ENCODE results near the gene DGAT2. TPM values are rescaled to one million over a fixed set of nuclear protein-coding genes. Genes with fewer than 3 reads are reported as not detected.

DGAT2 gene
- total RNA-seq, 1 donor from 2014 or later: 1.3 TPM

DNA sequence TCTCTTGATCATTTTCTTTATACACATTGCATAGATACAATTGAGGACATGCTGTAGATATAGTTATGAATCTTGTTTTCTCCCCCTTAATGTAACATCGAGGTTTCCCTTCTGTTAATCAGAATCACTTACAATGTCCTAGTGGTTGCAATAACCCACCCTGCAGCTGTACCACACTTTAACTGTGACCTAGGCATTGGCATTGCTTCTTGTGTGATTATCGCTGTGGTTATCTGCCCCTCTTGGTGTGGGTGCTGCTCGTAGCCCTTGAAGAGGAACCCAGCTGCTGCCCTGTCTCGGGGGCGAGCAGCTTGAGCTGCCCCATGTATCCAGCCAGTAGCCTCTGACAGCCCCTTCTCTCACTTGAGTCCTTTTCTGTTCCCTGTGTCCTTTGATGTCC, 1.5 kb downstream of the DGAT2 start:
- TF ChIP-seq, protein P1, sequence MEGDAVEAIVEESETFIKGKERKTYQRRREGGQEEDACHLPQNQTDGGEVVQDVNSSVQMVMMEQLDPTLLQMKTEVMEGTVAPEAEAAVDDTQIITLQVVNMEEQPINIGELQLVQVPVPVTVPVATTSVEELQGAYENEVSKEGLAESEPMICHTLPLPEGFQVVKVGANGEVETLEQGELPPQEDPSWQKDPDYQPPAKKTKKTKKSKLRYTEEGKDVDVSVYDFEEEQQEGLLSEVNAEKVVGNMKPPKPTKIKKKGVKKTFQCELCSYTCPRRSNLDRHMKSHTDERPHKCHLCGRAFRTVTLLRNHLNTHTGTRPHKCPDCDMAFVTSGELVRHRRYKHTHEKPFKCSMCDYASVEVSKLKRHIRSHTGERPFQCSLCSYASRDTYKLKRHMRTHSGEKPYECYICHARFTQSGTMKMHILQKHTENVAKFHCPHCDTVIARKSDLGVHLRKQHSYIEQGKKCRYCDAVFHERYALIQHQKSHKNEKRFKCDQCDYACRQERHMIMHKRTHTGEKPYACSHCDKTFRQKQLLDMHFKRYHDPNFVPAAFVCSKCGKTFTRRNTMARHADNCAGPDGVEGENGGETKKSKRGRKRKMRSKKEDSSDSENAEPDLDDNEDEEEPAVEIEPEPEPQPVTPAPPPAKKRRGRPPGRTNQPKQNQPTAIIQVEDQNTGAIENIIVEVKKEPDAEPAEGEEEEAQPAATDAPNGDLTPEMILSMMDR (IDR thresholded peaks at IDR 0.05): no peak
- no peaks in the 10 kb centered on the region for H3K36me3 Mint-ChIP-seq (ENCODE audit: low read depth)
- peaks cover 34% of the 10 kb centered on the region for H3K27me3 Mint-ChIP-seq (ENCODE audit: low read depth)

DNA sequence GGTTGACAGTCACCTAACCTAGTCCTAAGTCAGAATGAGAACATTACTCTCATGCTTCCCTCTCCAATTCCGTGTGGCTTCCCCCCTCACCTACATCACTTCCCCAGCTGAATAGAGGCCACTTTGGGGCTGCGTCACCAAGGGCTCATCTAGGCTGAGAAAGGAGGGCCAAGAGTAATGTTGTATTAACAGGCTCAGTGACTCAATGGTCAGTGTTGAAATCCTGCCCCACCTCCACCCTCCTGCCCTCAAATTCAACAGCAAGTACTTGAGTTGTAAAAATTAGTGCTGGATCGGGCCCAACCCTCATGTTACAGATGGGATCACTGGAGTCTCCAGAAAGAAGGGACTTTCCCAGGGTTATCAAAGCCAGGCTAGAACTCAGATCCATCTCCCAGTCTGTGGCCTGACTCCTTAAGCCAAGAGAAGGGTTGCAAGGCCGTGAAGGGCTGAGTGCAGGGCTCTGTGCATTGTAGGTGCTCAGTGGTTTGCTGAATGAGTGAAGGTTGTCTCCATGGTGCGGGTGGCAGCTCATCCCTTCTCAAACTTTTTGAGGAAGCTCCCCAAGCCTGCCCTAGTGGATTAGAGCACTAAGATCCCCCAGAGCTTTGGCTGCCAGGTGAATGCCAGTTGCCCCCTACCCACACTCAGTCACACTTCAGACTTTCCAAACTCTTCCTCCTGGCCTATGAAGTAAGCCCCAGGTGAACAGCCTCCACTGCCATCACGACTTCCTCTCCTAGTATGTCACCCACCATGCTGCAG, 3.2 kb downstream of the DGAT2 start:
- Mint-ChIP-seq H3K27me3 (ENCODE audit: low read depth) (peaks cover 33% of the 10 kb centered on the region), H3K9me3 (ENCODE audit: low read depth) (no peaks in the 10 kb centered on the region), H3K36me3 (ENCODE audit: low read depth) (no peaks in the 10 kb centered on the region), H3K4me3 (ENCODE audit: unreplicated experiment) (no peak overlapping the region), H3K27ac (ENCODE audit: unreplicated experiment) (no peak overlapping the region), H3K4me1 (ENCODE audit: low read depth) (peaks cover 15% of the 10 kb centered on the region)
- TF ChIP-seq, protein P1 (IDR thresholded peaks at IDR 0.05): no peak
- DNase-seq (ENCODE audit: low spot score): peak; percentile 48

More for the DNA sequence above, 1.5 kb downstream of the DGAT2 start:
- Mint-ChIP-seq H3K27ac (ENCODE audit: unreplicated experiment) (no peak overlapping the region), H3K9me3 (ENCODE audit: low read depth) (no peaks in the 10 kb centered on the region), H3K4me3 (ENCODE audit: unreplicated experiment) (no peak overlapping the region), H3K4me1 (ENCODE audit: low read depth) (peaks cover 18% of the 10 kb centered on the region)
- DNase-seq (ENCODE audit: low spot score): no peak

DNA sequence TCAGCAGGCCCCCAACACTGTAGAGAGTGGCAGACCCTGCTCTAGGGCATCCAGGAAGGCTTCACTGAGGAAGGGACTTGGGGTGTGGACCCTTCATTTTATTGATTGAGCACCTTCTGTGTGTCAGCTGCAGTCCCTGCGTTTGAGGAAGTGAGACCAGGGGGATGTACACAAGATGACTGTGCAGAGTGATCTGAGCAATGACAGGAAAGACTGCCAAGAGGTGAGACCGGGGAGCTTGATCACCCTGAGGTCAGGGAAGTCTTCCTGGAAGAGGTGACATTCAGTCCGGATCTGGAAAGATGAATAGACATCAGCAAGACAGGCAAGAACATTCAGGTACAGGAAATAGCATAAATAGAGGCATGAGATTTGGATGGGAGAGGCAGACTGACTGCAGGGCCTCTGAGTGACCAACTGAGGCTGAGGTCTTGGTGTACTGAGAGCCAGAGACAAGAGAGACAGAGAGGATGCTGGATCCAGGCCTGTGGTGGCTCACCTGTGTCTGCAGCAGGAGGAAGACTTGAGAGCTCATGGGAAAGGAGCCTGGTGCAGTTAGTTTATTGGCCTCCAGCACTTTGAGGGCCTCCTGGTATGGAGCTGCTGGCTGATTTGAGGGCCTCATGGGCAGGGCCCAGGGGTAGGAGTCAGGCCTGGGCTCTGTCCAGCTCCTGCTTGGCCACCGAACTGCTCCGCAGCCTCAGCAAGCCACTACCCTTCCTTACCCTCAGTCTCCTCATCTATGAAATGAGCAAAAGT, 5.2 kb downstream of the DGAT2 start:
- Mint-ChIP-seq H3K36me3 (ENCODE audit: low read depth) (no peaks in the 10 kb centered on the region), H3K4me3 (ENCODE audit: unreplicated experiment) (no peak overlapping the region), H3K27ac (ENCODE audit: unreplicated experiment) (no peak overlapping the region), H3K27me3 (ENCODE audit: low read depth) (peaks cover 28% of the 10 kb centered on the region), H3K4me1 (ENCODE audit: low read depth) (peaks cover 3% of the 10 kb centered on the region), H3K9me3 (ENCODE audit: low read depth) (no peaks in the 10 kb centered on the region)
- TF ChIP-seq, protein P1 (IDR thresholded peaks at IDR 0.05): no peak
- peak; percentile 44 for DNase-seq (ENCODE audit: low spot score)

DNA sequence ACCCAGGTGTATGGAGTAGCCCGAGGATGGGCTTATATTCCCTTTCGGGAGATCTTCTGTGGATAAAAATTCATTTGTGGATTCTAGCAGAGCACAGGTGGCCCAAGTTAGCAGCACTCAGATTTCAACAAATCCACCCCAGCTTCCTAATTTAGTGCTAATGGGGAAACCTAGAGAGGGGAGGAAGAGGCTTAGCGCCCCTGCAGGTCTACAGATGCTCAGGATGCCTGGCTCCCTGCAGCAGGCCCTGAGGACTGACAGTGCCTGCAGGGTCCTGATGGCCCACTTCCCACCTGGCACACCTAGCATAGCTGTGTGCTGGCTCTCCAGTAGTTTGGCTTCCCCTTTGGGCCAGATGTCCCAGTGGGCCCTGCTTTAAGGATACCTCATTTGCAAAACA, 6.5 kb downstream of the DGAT2 start:
- H3K4me3 Mint-ChIP-seq (ENCODE audit: unreplicated experiment): no peak overlapping the region
- H3K27me3 Mint-ChIP-seq (ENCODE audit: low read depth): peaks cover 18% of the 10 kb centered on the region

DNA sequence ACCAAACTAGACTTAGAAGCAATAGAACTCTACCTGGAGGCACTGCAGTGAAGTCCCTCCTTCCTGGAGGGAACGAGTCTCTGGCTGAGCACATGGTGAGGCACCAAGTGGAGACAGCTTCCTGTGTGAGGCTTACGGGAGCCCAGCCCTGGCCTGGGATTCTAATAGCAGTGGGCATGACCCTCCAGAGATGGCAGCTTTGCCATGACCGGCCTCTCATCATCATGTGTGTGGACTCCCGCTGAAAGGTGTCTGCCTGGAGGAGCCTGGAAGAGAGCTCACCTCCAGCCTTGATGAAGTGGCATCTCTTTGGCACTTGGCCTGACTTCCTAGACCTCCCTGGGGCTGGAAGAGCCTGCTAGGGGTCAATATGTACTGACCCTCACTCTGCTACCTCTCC, 8.0 kb downstream of the DGAT2 start:
- Mint-ChIP-seq H3K27ac (ENCODE audit: unreplicated experiment) (no peak overlapping the region), H3K27me3 (ENCODE audit: low read depth) (peaks cover 8% of the 10 kb centered on the region), H3K4me3 (ENCODE audit: unreplicated experiment) (no peak overlapping the region), H3K9me3 (ENCODE audit: low read depth) (no peaks in the 10 kb centered on the region), H3K4me1 (ENCODE audit: low read depth) (no peaks in the 10 kb centered on the region), H3K36me3 (ENCODE audit: low read depth) (no peaks in the 10 kb centered on the region)
- DNase-seq (ENCODE audit: low spot score): peak; percentile 51
- TF ChIP-seq, protein P1 (IDR thresholded peaks at IDR 0.05): no peak

More for the DNA sequence above, 6.5 kb downstream of the DGAT2 start:
- TF ChIP-seq, protein P1 (IDR thresholded peaks at IDR 0.05): no peak
- Mint-ChIP-seq H3K27ac (ENCODE audit: unreplicated experiment) (no peak overlapping the region), H3K4me1 (ENCODE audit: low read depth) (no peaks in the 10 kb centered on the region), H3K36me3 (ENCODE audit: low read depth) (no peaks in the 10 kb centered on the region), H3K9me3 (ENCODE audit: low read depth) (no peaks in the 10 kb centered on the region)
- peak; percentile 25 for DNase-seq (ENCODE audit: low spot score)

All from chondrocyte (in vitro differentiated cells).